WTC11 (cell line): ENCODE measurements around the gene SPINDOC.

Source experiments
- CDX4 ChIP-seq: fragments of 250-450 bp; sonication (Bioruptor Pico); IDR thresholded peaks from 2 replicates; pipeline ENCODE4 v1.9.0; 2021; ENCODE audit warnings: moderate library complexity, mild to moderate bottlenecking, inconsistent platforms, borderline replicate concordance
- CREB1 ChIP-seq: sonication (generic); formaldehyde crosslinking; IDR thresholded peaks from 2 replicates; pipeline ENCODE4 v1.8.0; 2023; ENCODE audit warnings: mild to moderate bottlenecking, missing genetic modification reagents
- CTCF ChIP-seq: fragments of 200-600 bp; IDR thresholded peaks from 2 replicates; pipeline ENCODE4 v1.8.0; 2022; ENCODE audit warnings: antibody characterized with exemption
- NR2C2 ChIP-seq: sonication (generic); formaldehyde crosslinking; IDR thresholded peaks from 2 replicates; pipeline ENCODE4 v1.8.0; 2022; ENCODE audit warnings: mild to moderate bottlenecking, missing genetic modification reagents
- SP1 ChIP-seq: sonication (generic); formaldehyde crosslinking; conservative IDR thresholded peaks from 2 replicates; pipeline ENCODE4 v1.8.1; 2022; ENCODE audit warnings: missing genetic modification reagents

GRCh38 chr11:63821411-63821810 is 8.2 kb downstream of the SPINDOC start:
- no peak for TF ChIP-seq CTCF
- TF ChIP-seq NR2C2 (CRISPR knock-in tag): no peak
- TF ChIP-seq CDX4 (CRISPR knock-in tag): no peak
- TF ChIP-seq SP1 (CRISPR knock-in tag): no peak
- no peak for TF ChIP-seq CREB1 (CRISPR knock-in tag)
